GM19025 (cell line): ENCODE data around the gene MYL7.
"Not testable (repeated sequence)": the region's sequence is repeated elsewhere in the genome, so short reads cannot be mapped to it uniquely, and the experiment has no call there.

Source experiments
- ATAC-seq: cut with Tn5 transposase; IDR thresholded peaks from one replicate; pipeline ENCODE4 v1.9.1; 2021; ENCODE audit warnings: mild to moderate bottlenecking, low read depth, moderate library complexity; ENCODE audit not compliant: unreplicated experiment

MYL7 gene

GRCh38 chr7:44134943-44135628, 6.0 kb downstream of the MYL7 start:
- ATAC-seq: no peak

DNA sequence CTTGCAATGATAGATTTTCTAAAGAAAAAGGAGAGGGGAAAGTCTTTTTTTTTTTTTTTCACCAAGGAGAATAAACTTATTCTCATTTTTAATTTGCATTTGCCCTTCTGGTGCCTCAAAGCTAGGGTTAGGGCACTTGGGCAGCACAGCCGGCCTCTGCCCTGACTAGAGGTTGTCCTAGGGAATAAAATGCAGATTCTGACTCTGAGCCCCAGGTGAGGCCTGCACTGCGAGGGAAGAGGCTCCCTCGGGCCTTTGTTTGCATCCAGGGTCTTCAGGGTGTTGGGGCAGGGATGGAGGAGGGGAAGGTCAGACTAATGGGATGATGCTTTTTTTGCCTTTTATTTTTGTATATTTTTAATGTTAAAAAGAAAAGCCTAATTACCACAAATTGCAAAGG, 7.8 kb downstream of the MYL7 start:
- ATAC-seq: no peak

DNA sequence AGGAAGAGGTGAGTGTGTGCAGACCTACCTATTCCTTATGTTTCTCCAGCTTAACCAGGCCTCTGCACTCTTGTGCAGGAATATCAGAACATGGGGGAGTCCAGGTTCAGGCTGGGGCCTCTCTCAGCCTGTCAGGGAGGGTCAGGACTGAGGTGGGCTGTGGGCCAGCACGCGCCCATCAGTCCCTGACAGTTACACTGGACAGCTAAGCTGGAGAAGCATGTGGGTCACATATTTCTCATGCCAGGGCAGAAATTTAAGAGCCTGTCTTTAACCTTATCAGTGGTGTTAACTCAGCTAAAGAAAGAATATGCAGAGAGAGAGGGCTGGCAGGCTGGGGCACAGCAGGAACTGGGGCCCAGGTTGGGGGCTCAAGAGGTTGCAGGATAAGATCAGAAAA, 9.1 kb downstream of the MYL7 start:
- no peak for ATAC-seq

DNA sequence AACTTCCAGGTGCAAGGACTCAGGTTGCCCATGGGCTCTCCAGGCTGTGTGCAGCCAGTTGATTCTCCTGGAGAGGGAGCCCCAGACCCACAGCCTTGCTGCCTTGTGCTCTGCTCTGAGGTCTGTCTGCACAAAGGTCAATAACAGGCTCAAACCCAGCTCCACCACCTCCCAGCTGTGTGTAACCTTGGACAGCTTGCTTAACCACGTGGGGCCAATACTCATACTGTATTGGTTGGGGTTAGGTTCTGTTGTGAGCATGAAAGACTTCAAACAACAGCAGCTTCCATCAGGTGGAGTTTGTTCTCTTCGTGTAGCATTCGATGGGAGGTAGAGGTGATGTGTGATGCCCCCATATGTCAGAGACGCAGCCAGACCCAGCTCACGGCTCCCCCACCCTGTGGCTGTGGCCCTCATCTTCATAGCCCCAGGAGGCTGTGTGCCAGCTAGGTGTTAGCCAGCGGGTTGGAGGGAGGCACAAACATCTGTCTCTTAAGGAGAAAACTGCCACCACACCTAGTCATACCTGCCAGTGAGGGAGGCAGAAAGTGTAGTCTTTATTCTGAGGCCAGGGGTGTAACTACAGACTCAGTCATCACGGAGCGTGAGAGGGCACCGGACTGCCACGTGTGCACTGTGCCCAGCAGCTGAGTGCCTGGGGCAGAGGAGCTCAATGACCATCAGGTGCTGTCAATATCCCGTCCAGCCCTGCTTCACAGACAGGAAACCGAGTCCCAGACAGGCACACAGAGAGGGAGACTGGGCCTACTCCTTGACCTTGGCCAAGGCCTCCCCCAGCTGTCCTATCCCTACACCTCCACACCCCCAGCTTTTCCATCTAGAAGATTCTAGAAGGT, 9.7 kb downstream of the MYL7 start:
- ATAC-seq: no peak

- no peak for ATAC-seq
Measured at GRCh38 chr7:44128721-44129582, 12.2 kb downstream of the MYL7 start.

GRCh38 chr7:44127161-44127560, 14.0 kb downstream of the MYL7 start:
- ATAC-seq: no peak

GRCh38 chr7:44126574-44126973, 14.6 kb downstream of the MYL7 start:
- not testable (repeated sequence) for ATAC-seq

DNA sequence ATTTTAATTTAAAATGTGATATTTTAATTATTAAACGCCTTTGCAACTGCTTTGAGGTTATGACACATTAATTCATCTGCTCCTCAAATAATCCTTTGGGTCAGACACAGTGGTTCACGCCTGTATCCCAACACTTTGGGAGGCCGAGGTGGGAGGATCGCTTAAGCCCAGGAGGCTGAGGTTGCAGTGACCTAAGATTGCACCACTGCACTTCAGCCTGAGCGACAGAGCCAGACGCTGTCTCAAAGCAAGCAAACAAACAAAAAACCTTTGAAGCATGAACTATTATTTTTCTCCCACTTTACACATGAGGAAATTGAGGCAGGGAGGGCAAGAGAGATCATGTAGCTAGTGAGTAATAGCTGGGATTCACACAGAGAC, 16.3 kb downstream of the MYL7 start:
- no peak for ATAC-seq

GRCh38 chr7:44123190-44124003, 17.7 kb downstream of the MYL7 start, which contains the start of gene POLD2:
Gene POLD2 (minus strand): TSS chr7:44123548. CDS start chr7:44122053, 1,495 bp downstream.
- peak; percentile 99 for ATAC-seq

GRCh38 chr7:44122529-44122928, 18.6 kb downstream of the MYL7 start:
- no peak for ATAC-seq

GRCh38 chr7:44121761-44122420, 19.2 kb downstream of the MYL7 start:
- no peak for ATAC-seq

GRCh38 chr7:44120395-44120794, 20.7 kb downstream of the MYL7 start:
- no peak for ATAC-seq

DNA sequence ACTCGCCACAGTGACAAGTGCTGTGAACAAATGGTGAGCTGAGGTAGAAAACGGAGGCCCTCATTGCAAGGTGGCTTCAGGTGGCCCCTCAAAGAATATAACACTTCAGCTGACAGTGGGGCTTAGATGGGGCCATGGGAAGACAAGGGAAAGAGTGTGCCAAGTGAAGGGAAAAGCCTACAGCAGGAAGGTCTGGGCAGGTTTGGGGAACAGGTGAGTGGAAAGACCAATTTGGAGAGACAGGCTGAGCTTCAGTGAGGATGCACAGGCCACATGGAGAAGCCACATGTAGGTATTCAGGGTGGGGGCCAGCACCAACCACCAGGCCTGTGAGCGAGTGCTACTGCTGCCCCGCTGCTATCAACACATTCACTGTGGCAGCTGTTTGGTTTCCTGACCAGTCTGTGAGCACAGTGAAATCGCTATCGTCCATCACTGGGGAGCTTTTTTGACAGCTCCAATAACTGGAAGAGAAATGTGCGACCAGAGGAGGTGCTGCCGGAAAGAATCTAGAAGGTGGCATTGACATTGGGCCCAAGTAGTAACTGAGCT, 21.2 kb downstream of the MYL7 start:
- no peak for ATAC-seq

DNA sequence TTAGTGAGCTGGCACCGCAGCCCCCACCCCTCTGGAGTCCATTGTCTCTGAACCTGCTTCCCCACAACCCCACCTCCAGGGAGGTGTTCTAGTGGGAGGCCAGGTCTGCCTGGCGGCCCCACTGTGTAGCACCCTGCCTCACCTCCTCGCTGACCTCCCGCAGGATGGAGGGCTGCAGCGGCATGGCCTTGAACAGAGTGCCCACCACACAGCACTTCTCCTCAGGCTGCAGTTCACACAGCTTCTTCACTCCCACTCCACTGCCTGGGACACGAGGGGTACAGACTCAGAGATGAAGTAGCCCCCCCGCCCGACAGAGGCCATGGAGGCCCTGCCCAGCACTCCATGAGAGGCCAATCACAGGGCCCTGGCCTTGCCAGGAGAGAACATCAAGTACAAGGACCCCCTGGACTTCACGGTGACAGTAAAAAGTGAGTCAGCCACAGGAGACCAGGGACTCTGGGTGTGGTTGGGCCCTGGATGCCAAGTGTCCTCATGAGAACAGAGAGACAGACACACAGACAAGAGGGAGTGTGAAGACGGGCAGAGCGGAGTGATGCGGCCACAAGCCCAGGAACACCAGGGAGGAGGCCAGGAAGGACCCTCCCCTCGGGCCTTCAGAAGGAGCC, 23.2 kb downstream of the MYL7 start:
- no peak for ATAC-seq

GRCh38 chr7:44116789-44117666, 24.1 kb downstream of the MYL7 start:
- no peak for ATAC-seq

DNA sequence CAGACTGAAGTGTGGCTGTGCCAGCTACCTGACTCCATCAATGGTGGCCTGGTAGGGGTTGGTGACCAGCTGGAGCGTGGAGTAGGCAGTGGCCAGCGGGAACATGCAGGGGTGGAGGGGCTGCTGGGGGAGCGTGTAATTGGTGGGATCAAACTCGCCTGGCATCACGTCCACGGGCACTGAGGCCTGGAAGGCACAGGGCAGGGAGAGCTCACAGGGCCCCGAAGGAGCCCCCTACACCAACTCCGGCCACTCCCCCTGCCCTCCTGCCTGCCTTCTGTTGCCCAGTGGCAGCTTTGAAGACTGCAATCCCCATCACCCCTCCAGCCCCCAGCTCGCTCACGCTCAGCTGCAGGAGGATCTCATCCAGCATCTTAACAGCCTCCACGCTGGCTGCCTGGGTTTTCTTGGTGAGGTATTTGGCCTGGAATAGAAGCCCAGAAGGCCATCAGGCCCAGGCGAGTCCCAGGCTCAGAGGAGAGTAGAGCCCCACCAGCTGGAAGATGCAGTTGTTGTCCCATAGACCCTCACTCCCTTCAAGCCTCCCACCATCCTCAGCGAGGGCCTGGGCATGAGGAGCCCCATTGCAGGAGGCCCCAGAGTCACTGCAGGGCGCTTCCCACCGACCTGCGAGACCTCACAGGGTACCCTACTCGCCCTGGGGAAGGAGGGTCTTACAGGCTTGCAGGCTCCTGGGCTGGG, 24.9 kb downstream of the MYL7 start:
- no peak for ATAC-seq

- no peak for ATAC-seq
Measured at GRCh38 chr7:44114586-44115310, 26.4 kb downstream of the MYL7 start.
